ENCODE measurements around the gene LARGE1.

DNA sequence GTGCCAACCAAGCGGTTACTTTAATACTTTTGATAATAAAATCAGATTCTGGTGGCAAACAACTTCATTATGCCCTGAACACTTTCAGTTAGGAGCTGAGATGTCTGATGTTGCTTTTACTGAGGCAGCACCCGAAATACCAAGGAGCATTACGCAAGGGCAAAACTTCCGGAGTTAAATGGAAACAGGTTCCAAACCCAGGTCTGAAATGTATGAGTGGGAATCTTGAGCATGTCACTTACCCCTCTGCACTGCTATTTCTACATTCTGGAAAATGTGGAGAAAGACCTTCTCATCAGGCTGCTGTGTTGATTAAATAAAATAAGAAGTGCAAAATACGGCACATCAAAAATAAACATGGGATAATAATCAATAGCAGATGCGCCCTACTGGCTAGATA, 315.1 kb downstream of the LARGE1 start:
- TF ChIP-seq, protein P1, sequence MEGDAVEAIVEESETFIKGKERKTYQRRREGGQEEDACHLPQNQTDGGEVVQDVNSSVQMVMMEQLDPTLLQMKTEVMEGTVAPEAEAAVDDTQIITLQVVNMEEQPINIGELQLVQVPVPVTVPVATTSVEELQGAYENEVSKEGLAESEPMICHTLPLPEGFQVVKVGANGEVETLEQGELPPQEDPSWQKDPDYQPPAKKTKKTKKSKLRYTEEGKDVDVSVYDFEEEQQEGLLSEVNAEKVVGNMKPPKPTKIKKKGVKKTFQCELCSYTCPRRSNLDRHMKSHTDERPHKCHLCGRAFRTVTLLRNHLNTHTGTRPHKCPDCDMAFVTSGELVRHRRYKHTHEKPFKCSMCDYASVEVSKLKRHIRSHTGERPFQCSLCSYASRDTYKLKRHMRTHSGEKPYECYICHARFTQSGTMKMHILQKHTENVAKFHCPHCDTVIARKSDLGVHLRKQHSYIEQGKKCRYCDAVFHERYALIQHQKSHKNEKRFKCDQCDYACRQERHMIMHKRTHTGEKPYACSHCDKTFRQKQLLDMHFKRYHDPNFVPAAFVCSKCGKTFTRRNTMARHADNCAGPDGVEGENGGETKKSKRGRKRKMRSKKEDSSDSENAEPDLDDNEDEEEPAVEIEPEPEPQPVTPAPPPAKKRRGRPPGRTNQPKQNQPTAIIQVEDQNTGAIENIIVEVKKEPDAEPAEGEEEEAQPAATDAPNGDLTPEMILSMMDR (conservative IDR thresholded peaks at IDR 0.05; ENCODE audit: low read length), result no peak
- no peak for TF ChIP-seq EZH2phosphoT487 (IDR thresholded peaks at IDR 0.05; ENCODE audit: borderline replicate concordance)
